ENCODE data around the gene MBD5.

GRCh38 chr2:148484066-148484465 is 463.2 kb downstream of the MBD5 start:
- TF ChIP-seq CTCF (IDR thresholded peaks at IDR 0.05) (no peak), EZH2 (IDR thresholded peaks at IDR 0.05) (no peak)

Data from neural progenitor cell (in vitro differentiated cells).